IPS DF 4.7 (cell line): ENCODE data around the gene DAAM2.

Experiments used
- DNase-seq: peaks from one replicate; pipeline ENCODE4 v3.0.0-alpha.2; 2013; ENCODE audit warnings: low spot score; ENCODE audit errors: extremely low read depth

DAAM2 gene

GRCh38 chr6:39907871-39908575, 115.8 kb downstream of the DAAM2 start:
- DNase-seq, result no peak

- no peak for DNase-seq
These were observed 116.8 kb downstream of the DAAM2 start for GRCh38 chr6:39908838-39909583.

- DNase-seq, result no peak
These were observed 117.5 kb downstream of the DAAM2 start for GRCh38 chr6:39909701-39910100.

- DNase-seq, result no peak
These were observed 118.0 kb downstream of the DAAM2 start for GRCh38 chr6:39910164-39910563.

DNA sequence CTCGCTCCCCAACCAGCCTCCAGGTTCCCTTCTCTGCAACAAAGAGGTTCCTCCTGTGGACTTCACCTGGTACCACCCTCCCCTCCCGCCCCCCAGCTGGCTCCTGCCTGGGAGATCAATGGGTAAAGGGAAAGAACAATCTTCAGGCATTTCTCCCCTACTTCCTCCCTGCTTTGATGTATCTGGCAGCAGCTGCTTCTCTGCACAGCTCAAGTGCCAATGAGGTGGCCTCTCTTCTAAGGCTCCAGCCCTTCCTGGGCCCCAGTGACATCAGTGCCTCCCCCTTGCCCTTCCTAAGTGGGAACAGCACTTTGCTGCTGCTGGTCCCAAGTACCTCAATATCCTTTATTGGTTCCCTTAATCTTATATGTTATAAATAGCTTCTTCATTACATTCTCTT, 118.6 kb downstream of the DAAM2 start:
- DNase-seq, result no peak

DNA sequence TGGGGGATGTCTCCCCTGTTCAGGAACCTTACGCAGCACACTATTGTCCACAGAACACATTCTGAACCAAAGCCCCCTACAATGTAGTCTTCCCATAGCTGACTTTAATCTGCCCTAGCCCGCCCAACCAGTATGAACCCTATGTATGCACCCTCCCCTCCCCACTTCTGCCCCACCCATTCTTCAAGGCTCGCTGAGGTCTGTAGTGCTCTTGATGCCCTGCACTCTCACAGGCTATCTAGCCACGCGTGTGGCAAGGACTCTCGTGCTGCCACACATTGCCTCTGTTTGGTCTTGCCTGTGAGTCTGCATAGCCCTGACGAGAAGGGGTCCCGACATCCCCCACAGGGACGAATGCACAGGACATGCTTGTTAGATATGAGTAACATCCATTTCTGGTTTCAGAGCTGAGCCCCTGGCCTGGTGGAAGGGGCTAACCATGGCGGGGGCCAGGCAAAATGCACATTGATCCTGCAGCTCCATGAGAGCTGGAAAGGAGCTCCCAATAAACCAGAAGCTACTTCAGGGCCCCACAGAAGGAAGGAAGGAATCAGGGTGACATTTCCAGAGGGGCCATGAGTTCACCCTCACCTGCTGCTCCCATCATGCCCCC, 119.4 kb downstream of the DAAM2 start:
- DNase-seq, result no peak

DNA sequence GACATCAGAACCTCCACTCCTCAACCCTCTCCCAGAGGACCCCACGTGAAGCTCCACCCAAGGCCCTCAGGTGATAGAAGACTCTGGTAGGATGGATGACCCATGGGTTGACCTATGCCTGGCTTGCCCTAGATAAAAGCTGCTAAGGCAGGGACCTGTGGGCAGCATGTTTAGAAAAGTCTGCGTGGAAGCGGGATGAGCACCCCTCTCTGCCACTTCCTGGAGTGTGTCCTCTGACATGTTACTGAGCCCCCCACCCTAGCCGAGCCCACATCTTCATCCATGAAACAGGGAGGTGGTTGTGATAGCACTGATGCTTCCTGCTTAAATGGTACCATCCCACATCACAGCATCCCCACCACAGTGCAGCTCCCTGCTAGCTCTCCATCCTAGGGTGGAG, 120.3 kb downstream of the DAAM2 start:
- no peak for DNase-seq

GRCh38 chr6:39913391-39913916, 121.3 kb downstream of the DAAM2 start:
- DNase-seq, result no peak

DNA sequence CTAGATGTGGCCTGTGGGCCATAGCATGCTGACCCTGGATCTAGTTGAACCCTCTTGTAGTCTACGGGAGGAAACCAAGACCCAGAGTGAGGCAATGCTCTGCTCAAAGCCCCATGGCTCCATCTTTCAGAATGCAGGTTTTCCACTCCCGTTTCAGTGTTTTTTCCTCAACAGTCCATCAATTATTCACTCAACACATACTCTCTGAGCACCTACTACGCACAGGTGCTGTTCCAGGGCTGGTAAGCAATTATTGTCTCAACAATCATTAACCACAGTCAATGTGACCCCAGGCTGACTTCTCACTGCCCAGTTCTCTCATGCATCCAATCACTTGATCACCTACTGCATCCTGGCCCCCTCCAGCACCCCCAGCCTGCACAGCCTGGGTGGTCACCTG, 122.1 kb downstream of the DAAM2 start:
- no peak for DNase-seq

DNA sequence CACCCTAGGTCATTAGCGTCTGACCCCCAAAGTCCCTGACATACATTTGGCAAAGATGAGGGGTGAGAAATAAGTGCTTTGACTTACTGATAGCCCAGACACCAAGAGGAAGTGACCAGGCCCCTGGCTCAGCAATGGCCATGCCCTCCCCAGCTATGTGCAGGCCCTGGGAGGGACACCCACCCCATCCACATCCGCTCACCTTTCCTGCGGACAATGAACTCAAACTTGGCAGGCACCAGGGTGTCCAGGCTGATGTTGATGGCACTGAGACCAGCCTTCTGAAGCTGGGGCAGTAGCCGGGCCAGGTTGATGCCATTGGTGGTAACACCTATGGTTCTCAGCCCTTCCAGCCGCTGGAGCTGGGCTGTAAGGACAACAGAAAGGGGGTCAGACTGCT, 123.7 kb downstream of the DAAM2 start:
- DNase-seq, result no peak

DNA sequence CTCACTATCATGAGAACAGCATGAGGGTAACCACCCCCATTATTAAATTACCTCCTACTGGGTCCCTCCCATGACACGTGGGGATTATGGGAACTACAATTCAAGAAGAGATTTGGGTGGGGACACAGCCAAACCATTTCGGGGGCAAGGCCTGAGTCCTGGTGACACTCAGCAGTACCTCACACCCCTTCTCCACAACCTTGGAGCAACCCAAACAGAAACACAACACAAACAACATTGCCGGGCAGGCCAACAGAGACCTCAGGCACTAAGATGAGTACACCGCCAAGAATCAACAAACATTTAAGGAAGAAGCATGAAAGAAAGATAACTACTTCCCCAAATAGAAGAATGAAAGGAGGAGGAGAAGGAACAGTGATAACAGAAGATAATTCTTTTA, 125.2 kb downstream of the DAAM2 start:
- DNase-seq, result no peak

GRCh38 chr6:39917981-39918380, 125.8 kb downstream of the DAAM2 start:
- no peak for DNase-seq

DNA sequence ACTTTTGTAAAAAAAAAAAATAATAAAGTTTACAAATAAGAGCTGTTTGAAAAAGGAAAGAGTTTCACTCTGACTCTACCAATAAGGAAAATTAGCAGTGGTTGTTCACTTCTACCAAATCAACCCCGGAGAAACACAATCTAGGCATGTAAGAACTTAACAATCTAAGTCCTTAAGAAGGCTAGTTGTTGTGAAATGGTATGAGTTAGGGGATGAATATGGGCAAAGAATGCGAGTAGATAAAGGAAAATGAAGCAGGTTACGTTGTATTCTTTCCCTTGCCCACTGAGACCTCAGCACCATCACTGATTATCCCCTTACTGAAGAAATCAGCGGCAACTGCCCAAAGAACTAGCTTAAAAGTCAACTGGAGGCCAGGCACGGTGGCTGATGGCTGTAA, 126.7 kb downstream of the DAAM2 start:
- no peak for DNase-seq

DNA sequence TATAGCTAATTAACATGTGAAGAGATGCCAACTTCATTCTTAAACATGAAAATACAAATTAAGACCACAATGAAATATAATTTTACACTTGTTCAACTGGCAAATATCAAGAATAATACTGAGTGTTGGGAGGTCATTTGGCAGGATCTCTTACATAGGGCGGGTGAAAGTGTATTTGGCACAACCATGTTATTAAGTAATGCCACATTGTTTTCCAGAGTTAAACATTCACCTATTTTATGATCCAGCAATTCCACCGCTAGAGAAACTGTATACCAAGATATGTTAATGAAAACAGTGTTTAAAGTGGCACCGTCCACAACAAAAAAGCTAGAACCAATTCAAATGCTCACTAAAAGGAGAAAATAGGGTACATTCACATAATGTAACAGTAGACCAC, 128.0 kb downstream of the DAAM2 start:
- no peak for DNase-seq

DNA sequence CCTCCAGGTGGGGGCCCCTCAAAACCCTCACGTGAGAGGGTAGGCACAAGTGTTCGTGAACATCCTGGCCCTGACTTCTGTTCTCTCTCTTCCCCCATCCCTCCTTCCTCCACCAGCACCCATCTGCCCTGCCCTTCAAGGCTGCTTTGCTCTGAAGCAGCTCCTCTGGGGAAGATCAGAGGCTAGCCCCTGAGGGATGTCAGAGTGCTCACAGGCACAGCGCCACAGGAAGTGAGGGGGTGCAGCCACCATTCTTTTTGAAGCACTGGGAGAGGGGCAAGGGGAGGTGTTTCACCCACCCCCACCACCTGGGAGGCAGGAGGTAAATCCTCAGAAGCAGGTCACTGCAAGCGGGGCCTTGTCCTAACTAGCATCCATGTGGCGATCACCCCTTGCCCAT, 130.6 kb downstream of the DAAM2 start:
- DNase-seq, result no peak

- DNase-seq, result no peak
These were observed 131.2 kb downstream of the DAAM2 start for GRCh38 chr6:39923394-39923793.

DNA sequence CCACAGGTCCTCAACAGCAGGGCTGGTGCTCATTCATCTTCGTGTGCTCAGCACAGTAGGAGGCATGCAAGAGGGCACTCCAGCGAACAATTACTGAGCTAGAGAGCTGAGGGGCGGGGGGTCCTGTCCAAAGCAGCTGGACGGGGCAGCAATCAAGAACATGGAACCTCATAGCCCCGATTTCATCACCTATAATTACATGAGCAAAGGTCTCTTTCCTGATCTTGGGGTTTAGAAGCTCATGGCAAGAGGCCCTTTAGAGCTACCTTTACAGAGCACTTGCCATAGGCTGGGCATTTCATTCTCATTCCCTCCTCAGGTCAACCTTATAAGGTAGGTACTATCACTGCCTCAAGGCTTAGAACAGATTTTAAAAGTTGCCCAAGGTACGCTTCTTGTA, 131.7 kb downstream of the DAAM2 start:
- DNase-seq, result no peak

GRCh38 chr6:39924283-39924682, 132.1 kb downstream of the DAAM2 start:
- DNase-seq, result no peak

DNA sequence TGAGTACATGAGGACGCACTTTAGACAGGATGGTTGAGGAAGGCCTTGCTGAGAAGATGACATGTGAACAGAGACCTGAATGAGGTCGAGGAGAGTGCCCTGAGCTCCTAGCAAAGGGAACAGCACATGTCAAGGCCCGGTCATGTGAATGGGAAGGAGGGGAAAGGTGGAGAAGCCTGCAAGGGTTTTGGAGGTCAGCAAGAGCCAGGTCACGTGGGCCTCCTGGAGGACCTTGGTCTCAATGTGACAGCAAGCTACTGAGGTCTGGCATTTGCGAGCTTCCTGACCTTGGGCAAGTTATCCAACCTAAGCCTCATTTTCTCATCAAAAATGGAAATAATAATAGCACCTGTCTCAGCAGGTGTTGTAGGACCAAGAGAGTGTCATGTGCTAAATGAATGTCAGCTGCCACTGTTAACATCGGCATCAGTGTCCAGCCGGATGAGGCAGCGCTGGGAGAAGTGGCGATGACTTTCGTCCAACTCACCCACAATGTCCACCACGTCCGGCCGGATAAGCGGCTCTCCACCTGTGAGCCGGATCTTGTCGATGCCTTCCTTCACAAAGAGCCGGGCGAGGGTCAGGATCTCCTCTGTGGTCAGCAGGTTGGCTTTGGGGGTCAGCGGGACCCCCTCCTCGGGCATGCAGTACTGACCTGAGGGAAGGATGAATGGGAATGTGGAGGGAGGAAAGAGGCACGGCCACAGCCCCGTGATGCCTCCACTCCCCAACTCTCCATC, 133.2 kb downstream of the DAAM2 start:
- no peak for DNase-seq

GRCh38 chr6:39925931-39926290, 133.7 kb downstream of the DAAM2 start:
- no peak for DNase-seq

GRCh38 chr6:39926668-39927067, 134.5 kb downstream of the DAAM2 start:
- DNase-seq, result no peak

GRCh38 chr6:39927159-39927558, 135.0 kb downstream of the DAAM2 start:
- no peak for DNase-seq
